NK-92 treated with Interleukin-12 subunit alpha and Interleukin-12 subunit beta, amount 100 ng/mL, for 24 hours (cell line): ENCODE measurements around the gene IGF2BP2.
"Not testable (repeated sequence)": the region's sequence is repeated elsewhere in the genome, so short reads cannot be mapped to it uniquely, and the experiment has no call there.

Source experiments
- DNase-seq: peaks from one replicate; lab custom pipeline; 2025; lab: John Stamatoyannopoulos, UW

Gene IGF2BP2

DNA sequence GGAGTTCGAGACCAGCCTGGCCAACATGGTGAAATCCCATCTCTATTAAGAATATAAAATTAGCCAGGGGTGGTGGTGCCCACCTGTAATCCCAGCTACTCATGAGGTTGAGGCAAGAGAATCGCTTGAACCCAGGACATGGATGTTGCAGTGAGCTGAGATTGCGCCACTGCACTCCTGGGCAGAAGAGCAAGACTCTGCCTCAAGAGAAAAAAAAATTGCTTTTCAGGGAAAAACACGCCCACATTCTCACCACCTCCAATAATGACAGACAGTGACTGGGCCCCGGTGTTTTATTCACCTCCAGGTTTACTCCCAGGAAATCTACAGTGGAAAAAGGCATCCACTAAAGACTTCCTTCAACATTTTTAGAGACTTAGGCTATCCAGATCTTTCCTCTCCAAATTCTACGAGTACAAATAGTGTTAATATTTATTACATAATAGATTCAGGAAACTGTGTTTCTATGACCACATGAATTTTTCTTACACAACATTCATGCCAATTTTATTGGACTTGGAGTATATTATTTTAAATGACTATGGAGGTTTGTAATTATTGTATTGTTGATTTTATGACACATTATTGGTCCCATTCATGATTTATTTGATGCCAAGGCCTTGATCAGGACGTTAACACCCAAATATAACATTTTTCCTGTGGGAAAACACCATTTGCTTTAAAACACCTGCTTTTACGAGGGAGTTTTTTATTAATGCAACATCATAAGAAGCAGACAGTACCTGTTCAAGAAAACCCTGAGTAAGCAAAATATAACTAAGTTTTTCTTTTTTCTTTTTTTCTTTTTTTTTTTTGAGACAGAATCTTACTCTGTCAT, 26.6 kb downstream of the IGF2BP2 start:
- DNase-seq, result no peak

GRCh38 chr3:185797108-185797881, 27.5 kb downstream of the IGF2BP2 start:
- DNase-seq, result no peak

GRCh38 chr3:185796431-185797107, 28.3 kb downstream of the IGF2BP2 start:
- no peak for DNase-seq

DNA sequence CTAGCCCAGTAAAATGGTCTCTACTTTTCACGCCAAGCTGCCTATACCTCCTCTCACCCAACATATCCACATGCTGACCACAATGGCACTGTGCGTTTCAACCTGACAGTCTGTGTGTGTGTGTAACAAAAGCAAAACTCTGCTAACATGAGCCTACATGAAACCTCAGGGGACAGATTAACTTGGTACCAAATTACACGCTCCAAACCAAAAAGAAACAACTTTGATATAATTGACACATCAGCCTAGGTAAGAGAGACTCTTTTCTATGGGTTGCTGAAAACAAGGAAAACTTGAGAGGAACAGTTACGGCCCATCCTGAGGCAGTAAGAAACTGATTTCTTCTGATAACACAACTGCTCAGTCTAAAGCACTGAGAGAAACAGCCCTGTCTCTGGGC, 31.5 kb downstream of the IGF2BP2 start:
- DNase-seq, result no peak

- DNase-seq, result no peak
These were observed 31.9 kb downstream of the IGF2BP2 start for GRCh38 chr3:185792955-185793354.

DNA sequence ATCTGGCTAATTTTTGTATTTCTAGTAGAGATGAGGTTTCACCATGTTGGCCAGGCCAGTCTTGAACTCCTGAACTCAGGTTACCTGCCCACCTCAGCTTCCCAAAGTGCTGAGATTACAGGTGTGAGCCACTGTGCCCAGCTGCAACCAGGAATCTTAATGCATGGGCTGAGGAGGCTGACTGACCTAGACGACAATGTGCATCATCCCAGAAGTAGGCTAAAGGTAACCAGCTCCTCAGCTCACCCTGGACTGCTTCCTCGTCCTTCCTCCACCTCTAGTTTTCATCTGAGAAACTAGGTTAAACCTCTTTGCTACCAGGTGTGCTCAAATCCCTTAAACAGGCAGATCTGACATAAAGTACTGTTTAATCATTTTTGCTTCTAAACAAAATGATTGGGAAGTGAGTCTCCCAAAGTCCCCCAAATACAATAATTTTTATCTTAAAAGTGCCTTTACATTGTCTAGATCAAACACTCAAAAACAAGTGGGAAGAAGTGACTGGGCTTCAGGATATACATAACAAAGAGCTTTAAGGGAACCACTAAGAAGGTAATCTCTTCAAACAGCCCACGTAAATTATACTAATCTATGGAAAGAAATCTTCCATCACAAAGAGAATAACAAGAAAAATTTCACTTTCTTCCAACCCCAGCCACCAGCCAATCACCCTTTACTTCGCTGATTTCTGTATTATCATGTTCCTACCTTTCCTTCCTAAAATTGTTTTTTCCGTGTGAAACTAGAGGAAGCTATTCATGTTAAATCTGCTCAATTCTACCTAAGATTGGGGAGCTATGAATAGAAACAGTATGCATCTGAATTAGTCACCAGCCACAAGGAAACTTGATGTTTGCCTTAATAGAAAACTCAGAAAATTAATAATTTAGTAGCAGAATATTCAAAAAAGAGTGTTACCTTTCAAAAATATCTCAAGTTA, 34.7 kb downstream of the IGF2BP2 start:
- no peak for DNase-seq

DNA sequence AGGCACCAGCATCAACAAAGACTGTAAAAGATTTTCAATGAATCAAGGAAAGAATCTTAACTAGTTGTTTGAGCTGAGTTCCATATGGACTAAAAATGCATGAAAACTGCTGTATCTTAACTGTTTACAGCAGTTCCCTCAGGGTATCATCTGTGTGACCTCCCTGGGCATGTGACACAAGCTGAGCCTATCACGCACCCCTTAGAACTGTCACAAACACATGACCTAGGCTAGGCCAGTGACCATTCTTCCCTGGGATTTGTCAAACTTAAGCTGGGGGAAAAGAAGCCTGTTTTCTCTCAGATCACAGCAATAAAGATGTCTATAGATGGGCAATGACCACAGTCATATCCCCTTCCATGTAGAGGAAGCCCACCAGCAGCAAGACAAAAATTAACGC, 35.7 kb downstream of the IGF2BP2 start:
- DNase-seq, result no peak

- DNase-seq, result no peak
These were observed 36.5 kb downstream of the IGF2BP2 start for GRCh38 chr3:185788292-185788691.

DNA sequence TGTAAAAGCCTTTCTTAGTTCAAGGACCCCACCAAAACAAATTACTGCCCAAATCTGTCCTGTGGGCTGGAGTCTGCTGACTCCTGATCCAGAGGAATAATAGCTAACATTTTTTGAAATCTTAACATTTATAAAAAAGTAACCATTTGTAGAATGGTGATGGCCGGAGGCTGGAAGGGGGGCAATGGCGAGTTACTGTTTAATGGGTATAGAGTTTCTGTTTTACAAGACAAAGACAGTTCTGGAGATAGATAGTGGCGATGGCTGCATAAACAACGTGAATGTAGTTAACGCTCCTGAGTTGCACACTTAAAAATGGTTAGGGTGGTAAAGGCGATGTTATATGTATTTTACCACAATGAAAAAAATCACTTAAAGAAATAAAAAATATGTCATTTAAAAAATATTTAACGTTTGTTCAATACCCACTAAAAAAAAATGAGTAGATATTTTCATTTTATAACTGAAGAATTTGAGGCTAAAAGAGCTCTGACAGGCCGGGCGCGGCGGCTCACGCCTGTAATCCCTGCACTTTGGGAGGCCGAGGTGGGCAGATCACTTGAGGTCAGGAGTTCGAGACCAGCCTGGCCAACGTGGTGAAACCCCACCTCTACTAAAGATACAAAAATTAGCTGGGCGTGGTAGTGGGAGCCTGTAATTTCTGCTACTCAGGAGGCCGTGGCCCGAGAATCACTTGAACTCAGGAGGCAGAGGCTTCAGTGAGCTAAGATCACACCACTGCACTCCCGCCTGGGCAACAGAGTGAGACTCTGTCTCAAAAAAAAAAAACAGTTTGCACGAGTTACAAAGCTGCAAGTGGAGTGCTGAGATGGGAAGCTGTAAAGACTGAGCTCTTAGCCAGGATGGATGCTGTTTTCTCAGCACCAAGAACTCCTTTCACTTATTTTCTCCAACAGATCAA, 37.6 kb downstream of the IGF2BP2 start:
- DNase-seq, result no peak

DNA sequence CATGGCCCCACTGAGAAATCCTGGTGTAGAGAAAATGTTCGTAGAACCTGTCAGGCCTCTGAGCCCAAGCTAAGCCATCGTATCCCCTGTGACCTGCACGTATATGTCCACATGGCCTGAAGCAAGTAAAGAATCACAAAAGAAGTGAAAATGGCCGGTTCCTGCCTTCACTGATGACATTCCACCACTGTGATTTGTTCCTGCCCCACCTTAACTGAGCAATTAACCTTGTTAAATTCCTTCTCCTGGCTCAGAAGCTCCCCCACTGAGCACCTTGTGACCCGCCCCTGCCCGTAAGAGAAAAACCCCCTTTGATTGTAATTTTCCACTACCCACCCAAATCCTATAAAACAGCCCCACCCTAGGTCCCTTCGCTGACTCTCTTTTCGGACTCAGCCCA, 38.6 kb downstream of the IGF2BP2 start:
- DNase-seq, result not testable (repeated sequence)

DNA sequence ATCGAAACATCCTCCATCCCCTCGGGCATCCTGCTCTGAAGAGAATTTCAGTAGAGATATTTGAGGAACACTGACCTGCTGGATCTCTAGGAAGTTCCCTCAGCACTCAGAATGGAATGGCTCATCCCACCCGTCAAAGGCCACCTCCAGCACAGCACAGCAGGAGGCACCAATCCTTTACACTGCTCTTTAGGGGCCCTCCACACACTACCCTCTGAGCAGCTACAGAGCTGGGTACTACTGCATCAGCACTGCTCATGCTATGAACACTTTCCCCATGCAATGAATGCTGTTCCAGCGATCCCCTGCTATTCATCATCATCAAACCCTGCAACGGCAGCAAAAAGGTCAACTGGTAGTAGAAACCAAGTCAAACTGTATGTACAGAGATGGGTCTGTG, 40.5 kb downstream of the IGF2BP2 start:
- DNase-seq, result no peak

GRCh38 chr3:185781759-185782158, 43.1 kb downstream of the IGF2BP2 start:
- DNase-seq, result no peak

- no peak for DNase-seq
These were observed 45.4 kb downstream of the IGF2BP2 start for GRCh38 chr3:185779461-185779860.

GRCh38 chr3:185778821-185779220, 46.0 kb downstream of the IGF2BP2 start:
- no peak for DNase-seq

GRCh38 chr3:185778094-185778493, 46.7 kb downstream of the IGF2BP2 start:
- no peak for DNase-seq

DNA sequence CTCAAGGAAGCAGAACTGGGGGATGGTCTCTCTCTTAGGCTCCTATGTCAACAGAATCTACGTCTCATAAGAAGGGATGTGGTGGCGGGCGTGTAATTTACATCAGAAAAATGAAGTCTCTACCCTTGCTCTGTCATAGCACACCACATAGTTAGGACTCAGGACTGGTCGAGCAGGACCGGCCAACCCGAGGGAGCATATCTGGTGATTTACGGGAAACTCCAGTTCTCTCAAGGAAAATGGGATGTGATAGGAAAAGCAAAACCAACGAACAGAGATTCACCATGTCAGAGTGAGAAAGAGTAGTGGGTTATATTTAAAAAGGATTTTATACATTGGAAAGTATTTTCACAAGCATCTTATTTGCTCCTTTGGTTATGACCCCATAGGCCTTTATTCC, 54.7 kb downstream of the IGF2BP2 start:
- no peak for DNase-seq

GRCh38 chr3:185768578-185768982, 56.3 kb downstream of the IGF2BP2 start:
- peak; percentile 6 for DNase-seq

GRCh38 chr3:185767002-185767688, 57.7 kb downstream of the IGF2BP2 start:
- DNase-seq, result no peak

- no peak for DNase-seq
These were observed 58.4 kb downstream of the IGF2BP2 start for GRCh38 chr3:185766329-185767001.
